SKM-1 (cell line): Measurements from ENCODE around the gene UNKL.

Experiments used
- DNase-seq: peaks from one replicate; lab custom pipeline; 2025; ENCODE audit not compliant: unreplicated experiment; lab: John Stamatoyannopoulos, UW

Gene UNKL

DNA sequence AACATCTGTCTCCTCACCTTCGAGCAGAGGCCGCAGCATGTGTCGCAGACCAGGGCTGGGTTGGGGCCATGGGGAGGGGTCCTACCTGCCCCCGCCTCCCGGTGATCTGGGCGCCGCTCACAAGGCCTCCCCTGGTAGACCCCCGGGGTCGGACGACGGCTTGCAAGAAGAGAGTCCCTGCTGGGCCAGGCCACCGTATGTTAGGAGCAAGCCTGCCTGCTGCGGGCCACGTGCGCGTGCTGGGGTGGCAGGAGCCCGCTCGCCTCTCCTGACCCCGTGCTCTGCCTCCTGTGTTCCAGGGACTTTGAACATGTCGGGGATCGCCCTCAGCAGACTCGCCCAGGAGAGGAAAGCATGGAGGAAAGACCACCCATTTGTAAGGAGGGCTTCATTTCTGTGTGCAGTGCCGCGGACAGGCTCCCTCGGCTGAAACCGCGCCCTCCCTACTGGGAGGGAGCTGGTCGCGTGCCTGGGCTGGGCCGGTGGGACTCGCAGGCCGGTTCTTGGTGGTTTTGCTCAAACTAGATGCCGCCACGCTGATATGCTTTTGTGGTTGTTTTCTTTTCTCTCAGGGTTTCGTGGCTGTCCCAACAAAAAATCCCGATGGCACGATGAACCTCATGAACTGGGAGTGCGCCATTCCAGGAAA lies 100.7 kb downstream of the UNKL start:
- no peak for DNase-seq
